Activated B cell treated with CpG ODN at 0.5 μM for 24 hours (primary cell): ENCODE measurements around the gene P2RX4. TPM values are rescaled to one million over a fixed set of nuclear protein-coding genes. Genes with fewer than 3 reads are reported as not detected.
A peak's percentile ranks its signal among the peaks of the same experiment; 100 is the strongest.
"Not testable (repeated sequence)": the region's sequence is repeated elsewhere in the genome, so short reads cannot be mapped to it uniquely, and the experiment has no call there.

ENCODE experiments used
- ATAC-seq: fragments of 200-7000 bp; cut with Tn5 transposase; one replicate; pipeline ENCODE4 v1.10.0; 2021; ENCODE audit warnings: low read depth, mild to moderate bottlenecking, moderate library complexity
- CTCF ChIA-PET: fragments of 350-600 bp; sonication (Branson Sonifier 250); formaldehyde crosslinking; loops from one replicate; lab custom pipeline; 2021; ENCODE audit warnings: antibody characterized with exemption; lab: Charles Lee
- POLR2A ChIA-PET: fragments of 350-600 bp; sonication (Branson Sonifier 250); formaldehyde crosslinking; loops from one replicate; lab custom pipeline; 2021; ENCODE audit warnings: antibody characterized with exemption; lab: Charles Lee
- DNase-seq: peaks from one replicate; pipeline ENCODE4 v3.0.0; 2022
- H3K27ac Mint-ChIP-seq: one replicate; pipeline ENCODE4 v1.8.0; 2020; ENCODE audit warnings: mixed read lengths
- H3K27me3 Mint-ChIP-seq: one replicate; pipeline ENCODE4 v1.8.0; 2021; ENCODE audit warnings: mixed read lengths
- H3K36me3 Mint-ChIP-seq: one replicate; pipeline ENCODE4 v1.8.0; 2021; ENCODE audit warnings: low read depth, mixed read lengths
- H3K4me1 Mint-ChIP-seq: one replicate; pipeline ENCODE4 v1.8.0; 2021; ENCODE audit warnings: mixed read lengths
- H3K4me3 Mint-ChIP-seq: one replicate; pipeline ENCODE4 v1.8.0; 2020; ENCODE audit warnings: mild to moderate bottlenecking, mixed read lengths
- H3K9me3 Mint-ChIP-seq: one replicate; pipeline ENCODE4 v1.8.0; 2020; ENCODE audit warnings: mixed read lengths
- intact Hi-C: fragments of 100-400 bp; cut with micrococcal nuclease; formaldehyde crosslinking; loops from one replicate; pipeline ENCODE4 v1.15.1; 2024
- total RNA-seq: library from RNA; stranded (reverse); gene quantifications from 2 replicates; pipeline ENCODE4 v1.2.3, GENCODE V29; 2022
- TF ChIP-seq, protein P1 (sequence below): fragments of 200-600 bp; IDR thresholded peaks from one replicate; pipeline ENCODE4 v1.8.0; 2022; ENCODE audit warnings: antibody characterized with exemption, mild to moderate bottlenecking

The P2RX4 gene, protein sequence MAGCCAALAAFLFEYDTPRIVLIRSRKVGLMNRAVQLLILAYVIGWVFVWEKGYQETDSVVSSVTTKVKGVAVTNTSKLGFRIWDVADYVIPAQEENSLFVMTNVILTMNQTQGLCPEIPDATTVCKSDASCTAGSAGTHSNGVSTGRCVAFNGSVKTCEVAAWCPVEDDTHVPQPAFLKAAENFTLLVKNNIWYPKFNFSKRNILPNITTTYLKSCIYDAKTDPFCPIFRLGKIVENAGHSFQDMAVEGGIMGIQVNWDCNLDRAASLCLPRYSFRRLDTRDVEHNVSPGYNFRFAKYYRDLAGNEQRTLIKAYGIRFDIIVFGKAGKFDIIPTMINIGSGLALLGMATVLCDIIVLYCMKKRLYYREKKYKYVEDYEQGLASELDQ
- total RNA-seq, result 17.0 and 19.5 TPM in 2 replicates

DNA sequence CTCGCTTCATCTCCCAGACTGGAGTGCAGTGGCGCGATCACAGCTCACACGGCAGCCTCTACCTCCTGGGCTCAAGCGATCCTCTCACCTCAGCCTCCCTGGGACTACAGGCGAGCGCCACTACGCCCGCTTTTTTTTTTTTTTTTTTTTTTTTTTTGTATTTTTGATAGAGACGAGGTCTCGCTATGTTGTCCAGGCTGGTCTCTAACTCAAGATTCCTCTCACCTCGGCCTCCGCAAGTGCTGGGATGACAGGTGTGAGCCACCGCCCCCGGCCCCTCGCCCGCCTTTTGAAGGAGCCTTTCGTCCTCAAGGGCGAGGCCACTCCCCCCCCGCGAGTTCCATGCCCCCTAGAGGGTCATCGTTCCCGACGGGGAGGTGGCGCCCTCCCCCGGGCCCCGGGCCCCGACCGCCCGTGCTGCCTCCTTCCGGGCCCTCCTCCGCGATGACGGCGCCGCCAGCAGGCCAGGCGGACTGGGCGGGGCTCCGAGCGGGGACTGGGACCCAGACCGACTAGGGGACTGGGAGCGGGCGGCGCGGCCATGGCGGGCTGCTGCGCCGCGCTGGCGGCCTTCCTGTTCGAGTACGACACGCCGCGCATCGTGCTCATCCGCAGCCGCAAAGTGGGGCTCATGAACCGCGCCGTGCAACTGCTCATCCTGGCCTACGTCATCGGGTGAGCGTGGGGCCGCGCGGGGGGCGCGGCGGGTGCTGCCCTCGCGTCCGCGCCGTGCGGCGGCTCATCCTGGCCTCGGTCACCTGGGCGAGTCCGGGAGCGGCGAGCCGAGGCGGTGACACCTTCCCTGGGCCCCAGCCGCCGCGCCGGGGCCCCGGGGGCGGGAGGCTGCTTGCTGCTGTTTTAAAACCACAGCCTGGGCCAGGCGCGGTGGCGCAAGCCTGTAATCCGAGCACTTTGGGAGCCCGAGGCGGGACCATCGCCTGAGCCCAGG is at the start of gene P2RX4:
P2RX4 (plus strand) TSS at position 506 of the 949 bp plus-strand sequence; CDS start at position 542, 36 bp downstream.
- peak; percentile 85 for ATAC-seq
- intact Hi-C loops, result loop anchor here (1.0 to 10.0 kb wide), 5 partner anchors 17 to 625 kb away; partner anchors contain the start of genes CAMKK2 and POP5
- POLR2A ChIA-PET, result interaction anchor here (1.0 to 1.7 kb wide), 4 partner anchors 14 to 81 kb away, joined by 3 to 11 read pairs (median 6); no protein-coding TSS in a partner anchor

DNA sequence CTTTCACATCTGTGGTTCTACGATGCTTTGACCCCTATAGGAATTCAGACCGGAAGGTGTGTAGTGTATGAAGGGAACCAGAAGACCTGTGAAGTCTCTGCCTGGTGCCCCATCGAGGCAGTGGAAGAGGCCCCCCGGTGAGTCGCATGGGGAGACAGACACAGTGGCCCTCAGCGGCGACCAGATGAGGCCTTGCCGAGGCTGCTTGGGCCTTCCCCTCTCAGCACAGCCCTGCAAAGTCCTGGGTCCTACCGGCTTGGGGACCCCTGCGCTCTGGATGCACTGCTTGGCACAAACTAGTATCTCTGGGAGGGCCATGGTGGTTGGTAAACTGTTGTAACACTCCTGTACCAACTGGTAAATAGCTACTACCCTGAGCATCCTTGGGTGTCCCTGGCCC is 47.5 kb upstream of the P2RX4 start:
- ChIA-PET CTCF (no interaction called here), POLR2A (no interaction called here)
- Mint-ChIP-seq H3K27me3 (no peaks in the 10 kb centered on the region), H3K27ac (no peak overlapping the region), H3K9me3 (no peaks in the 10 kb centered on the region), H3K36me3 (peaks cover 11% of the 10 kb centered on the region), H3K4me1 (peaks cover 12% of the 10 kb centered on the region), H3K4me3 (no peak overlapping the region)
- no peak for DNase-seq
- TF ChIP-seq, protein P1, sequence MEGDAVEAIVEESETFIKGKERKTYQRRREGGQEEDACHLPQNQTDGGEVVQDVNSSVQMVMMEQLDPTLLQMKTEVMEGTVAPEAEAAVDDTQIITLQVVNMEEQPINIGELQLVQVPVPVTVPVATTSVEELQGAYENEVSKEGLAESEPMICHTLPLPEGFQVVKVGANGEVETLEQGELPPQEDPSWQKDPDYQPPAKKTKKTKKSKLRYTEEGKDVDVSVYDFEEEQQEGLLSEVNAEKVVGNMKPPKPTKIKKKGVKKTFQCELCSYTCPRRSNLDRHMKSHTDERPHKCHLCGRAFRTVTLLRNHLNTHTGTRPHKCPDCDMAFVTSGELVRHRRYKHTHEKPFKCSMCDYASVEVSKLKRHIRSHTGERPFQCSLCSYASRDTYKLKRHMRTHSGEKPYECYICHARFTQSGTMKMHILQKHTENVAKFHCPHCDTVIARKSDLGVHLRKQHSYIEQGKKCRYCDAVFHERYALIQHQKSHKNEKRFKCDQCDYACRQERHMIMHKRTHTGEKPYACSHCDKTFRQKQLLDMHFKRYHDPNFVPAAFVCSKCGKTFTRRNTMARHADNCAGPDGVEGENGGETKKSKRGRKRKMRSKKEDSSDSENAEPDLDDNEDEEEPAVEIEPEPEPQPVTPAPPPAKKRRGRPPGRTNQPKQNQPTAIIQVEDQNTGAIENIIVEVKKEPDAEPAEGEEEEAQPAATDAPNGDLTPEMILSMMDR, result no peak
- intact Hi-C loops, result no loop called here
- no peak for ATAC-seq

More for the DNA sequence above, at the start of gene P2RX4:
- DNase-seq, result peak; percentile 80
- Mint-ChIP-seq H3K27ac (peak within 1 kb of the TSS; percentile 85), H3K4me1 (peaks cover 24% of the 10 kb centered on the region), H3K4me3 (peak within 1 kb of the TSS; percentile 83), H3K27me3 (no peaks in the 10 kb centered on the region), H3K9me3 (no peaks in the 10 kb centered on the region), H3K36me3 (peaks cover 4% of the 10 kb centered on the region)
- TF ChIP-seq, protein P1, result no peak
- CTCF ChIA-PET, result no interaction called here

DNA sequence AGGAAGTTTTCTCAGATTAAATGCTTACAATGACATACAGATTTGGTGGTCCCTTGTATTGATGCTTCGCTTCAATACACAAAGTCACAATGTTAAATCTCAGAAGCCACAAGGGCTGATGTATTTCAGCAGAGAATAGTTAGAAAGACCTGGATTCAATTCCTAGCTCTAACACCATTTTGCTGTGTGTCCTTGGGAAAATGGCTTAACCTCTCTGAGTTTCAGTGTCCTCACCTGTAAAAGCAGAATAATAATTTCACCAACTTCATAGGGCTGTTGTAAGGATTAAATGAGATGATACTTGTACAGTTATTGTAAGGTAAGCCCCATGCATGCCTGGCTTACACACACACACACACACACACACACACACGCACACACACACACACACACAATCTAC is 46.9 kb upstream of the P2RX4 start:
- DNase-seq, result no peak
- H3K27me3 Mint-ChIP-seq, result no peaks in the 10 kb centered on the region

DNA sequence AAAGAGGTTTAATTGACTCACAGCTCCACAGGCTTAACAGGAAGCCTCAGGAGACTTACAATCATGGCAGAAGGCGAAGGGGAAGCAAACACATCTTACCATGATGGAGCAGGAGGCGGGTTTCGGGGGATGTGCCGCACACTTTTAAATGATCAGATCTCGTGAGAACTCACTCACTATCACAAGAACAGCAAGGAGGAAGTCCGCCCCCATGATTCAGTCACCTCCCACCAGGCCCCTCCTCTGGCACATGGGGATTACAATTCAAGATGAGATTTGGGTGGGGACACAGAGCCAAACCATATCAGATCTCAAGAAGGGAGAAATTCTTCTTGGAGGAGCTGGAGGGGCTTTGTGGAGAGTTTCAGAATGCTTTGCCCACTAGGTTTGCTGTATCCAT is 45.1 kb upstream of the P2RX4 start:
- peaks cover 14% of the 10 kb centered on the region for H3K36me3 Mint-ChIP-seq
- ATAC-seq, POLR2A ChIA-PET, H3K27me3 Mint-ChIP-seq, H3K27ac Mint-ChIP-seq, CTCF ChIA-PET, intact Hi-C loops, H3K4me1 Mint-ChIP-seq, DNase-seq, H3K9me3 Mint-ChIP-seq, H3K4me3 Mint-ChIP-seq: not testable (repeated sequence)

More for the DNA sequence above, 46.9 kb upstream of the P2RX4 start:
- ATAC-seq, result no peak
- no peaks in the 10 kb centered on the region for H3K9me3 Mint-ChIP-seq
- peaks cover 11% of the 10 kb centered on the region for H3K36me3 Mint-ChIP-seq
- no peak overlapping the region for H3K4me3 Mint-ChIP-seq
- CTCF ChIA-PET, result no interaction called here
- H3K4me1 Mint-ChIP-seq, result peaks cover 12% of the 10 kb centered on the region
- POLR2A ChIA-PET, result no interaction called here
- TF ChIP-seq, protein P1, result no peak
- H3K27ac Mint-ChIP-seq, result no peak overlapping the region
- intact Hi-C loops, result no loop called here

DNA sequence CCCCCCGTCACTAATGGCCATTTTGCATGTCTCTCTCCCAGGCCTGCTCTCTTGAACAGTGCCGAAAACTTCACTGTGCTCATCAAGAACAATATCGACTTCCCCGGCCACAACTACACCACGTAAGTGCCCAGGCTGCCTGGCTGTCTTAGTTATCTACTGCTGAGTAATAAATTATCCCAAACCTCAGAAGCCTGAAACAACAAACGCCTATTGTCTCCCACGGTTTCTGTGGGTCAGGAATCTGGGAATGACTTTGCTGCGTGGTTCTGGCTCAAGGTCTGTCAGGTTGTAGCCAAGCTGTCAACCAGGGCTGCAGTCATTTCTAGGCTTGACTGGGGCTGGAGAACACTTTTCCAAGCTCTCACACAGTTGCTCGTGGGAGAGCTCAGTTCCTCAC is 44.6 kb upstream of the P2RX4 start:
- DNase-seq (no peak), ATAC-seq (no peak)
- H3K4me3 Mint-ChIP-seq, result no peak overlapping the region
- no peaks in the 10 kb centered on the region for H3K27me3 Mint-ChIP-seq
- H3K9me3 Mint-ChIP-seq, result no peaks in the 10 kb centered on the region
- ChIA-PET CTCF (no interaction called here), POLR2A (no interaction called here)
- H3K27ac Mint-ChIP-seq, result no peak overlapping the region
- TF ChIP-seq, protein P1, result no peak
- peaks cover 14% of the 10 kb centered on the region for H3K36me3 Mint-ChIP-seq
- intact Hi-C loops, result no loop called here
- H3K4me1 Mint-ChIP-seq, result peaks cover 5% of the 10 kb centered on the region
